H1 (cell line): ENCODE data around the gene CTCF. TPM values are rescaled to one million over a fixed set of nuclear protein-coding genes. Genes with fewer than 3 reads are reported as not detected.

ENCODE experiments used
- EGR1 ChIP-seq: IDR thresholded peaks from 2 replicates; pipeline ENCODE4 v1.6.1; 2011; ENCODE audit warnings: low read depth, low read length, borderline replicate concordance
- FOSL1 ChIP-seq: IDR thresholded peaks from 2 replicates; pipeline ENCODE4 v1.6.1; 2011; ENCODE audit warnings: mild to moderate bottlenecking, low read depth, low read length, moderate library complexity; ENCODE audit not compliant: insufficient read depth
- GABPA ChIP-seq: IDR thresholded peaks from 2 replicates; pipeline ENCODE4 v1.6.1; 2011; ENCODE audit warnings: mild to moderate bottlenecking, low read length, moderate library complexity, borderline replicate concordance; ENCODE audit not compliant: insufficient read depth
- HDAC6 ChIP-seq: IDR thresholded peaks from one replicate; pipeline ENCODE4 v1.7.1; 2012; ENCODE audit warnings: low read depth, mild to moderate bottlenecking, inconsistent platforms, low read length, moderate library complexity
- JUN ChIP-seq: IDR thresholded peaks from 2 replicates; pipeline ENCODE4 v1.6.1; 2011; ENCODE audit warnings: low read depth, mild to moderate bottlenecking, improper control_type of control experiment, low read length
- KDM1A ChIP-seq: fragments of 200-600, 300-600 bp; sonication (generic); IDR thresholded peaks from 2 replicates; pipeline ENCODE4 v1.7.1; 2016; ENCODE audit warnings: mild to moderate bottlenecking, low read length, borderline replicate concordance
- POLR2A ChIP-seq, 2 experiments: IDR thresholded peaks; 1 replicate in 1 of 2; 2 replicates in 1 of 2; pipeline ENCODE4 v1.6.1; 2011; ENCODE audit warnings: low read depth in 2 of 2, low read length in 2 of 2, mild to moderate bottlenecking in 2 of 2; ENCODE audit errors: control extremely low read depth in 1 of 2
- POLR2AphosphoS5 ChIP-seq: IDR thresholded peaks from 2 replicates; pipeline ENCODE4 v1.6.1; 2011; ENCODE audit warnings: low read depth, low read length
- RBBP5 ChIP-seq: IDR thresholded peaks from 2 replicates; pipeline ENCODE4 v1.7.1; 2012; ENCODE audit warnings: low read depth, mild to moderate bottlenecking, inconsistent platforms, low read length, moderate library complexity, borderline replicate concordance
- RXRA ChIP-seq: IDR thresholded peaks from 2 replicates; pipeline ENCODE4 v1.6.1; 2011; ENCODE audit warnings: low read depth, mild to moderate bottlenecking, low read length, moderate library complexity; ENCODE audit not compliant: insufficient read depth
- SAP30 ChIP-seq: fragments of 300-600 bp; sonication (generic); IDR thresholded peaks from 2 replicates; pipeline ENCODE4 v1.7.1; 2012; ENCODE audit warnings: low read length, moderate library complexity, mild to moderate bottlenecking, inconsistent platforms; ENCODE audit not compliant: insufficient read depth, insufficient replicate concordance
- SIRT6 ChIP-seq: IDR thresholded peaks from one replicate; pipeline ENCODE4 v1.7.1; 2012; ENCODE audit warnings: low read length, inconsistent platforms
- SP2 ChIP-seq: IDR thresholded peaks from 2 replicates; pipeline ENCODE4 v1.6.1; 2012; ENCODE audit warnings: mild to moderate bottlenecking, low read length, inconsistent platforms
- SP4 ChIP-seq: IDR thresholded peaks from 2 replicates; pipeline ENCODE4 v1.6.1; 2012; ENCODE audit warnings: low read length, inconsistent platforms
- SRF ChIP-seq: IDR thresholded peaks from 2 replicates; pipeline ENCODE4 v1.6.1; 2011; ENCODE audit warnings: mild to moderate bottlenecking, low read depth, low read length, moderate library complexity
- TAF1 ChIP-seq: IDR thresholded peaks from 2 replicates; pipeline ENCODE4 v1.6.1; 2011; ENCODE audit warnings: mild to moderate bottlenecking, low read depth, low read length
- TEAD4 ChIP-seq: IDR thresholded peaks from 2 replicates; pipeline ENCODE4 v1.6.1; 2012; ENCODE audit warnings: low read depth, low read length, inconsistent platforms, mixed read lengths
- ZNF274 ChIP-seq: IDR thresholded peaks from 2 replicates; pipeline ENCODE4 v1.7.0; 2012; ENCODE audit warnings: low read length, borderline replicate concordance; ENCODE audit errors: extremely low read depth
- polyA plus RNA-seq, 7 experiments: library from polyadenylated mRNA; depleted of rRNA in 3 of 7; stranded (reverse) in 5 of 7; unstranded in 2 of 7; fragments of >200 nt in 5 of 7; fragments of 200-250 nt in 2 of 7; gene quantifications; 1 replicate in 5 of 7; 2 replicates in 1 of 7; 4 replicates in 1 of 7; pipeline versions ENCODE4 v1.2.1 to v1.2.3, GENCODE V29; 2011 to 2013; ENCODE audit warnings: missing spikeins in 2 of 7, mixed read lengths in 2 of 7
- total RNA-seq: library from RNA; stranded (reverse); fragmentation: NEBNext Ultra II Directional; extraction: Animal tissue kit (Norgen Biotek cat#: 25700); gene quantifications from 2 replicates; pipeline ENCODE4 v1.2.1, GENCODE V29; 2021
- TF ChIP-seq, protein P1 (sequence below): IDR thresholded peaks from 2 replicates; pipeline ENCODE4 v1.6.1; 2011; ENCODE audit warnings: low read depth, mild to moderate bottlenecking, low read length; ENCODE audit not compliant: insufficient read depth
- TF ChIP-seq, protein P2 (sequence below): IDR thresholded peaks from 2 replicates; pipeline ENCODE4 v1.6.1; 2012; ENCODE audit warnings: low read length, inconsistent platforms
- TF ChIP-seq, protein P3 (sequence below), 3 experiments: IDR thresholded peaks; 1 replicate in 2 of 3; 2 replicates in 1 of 3; pipeline versions ENCODE4 v1.5.1 to v1.6.1; 2011; ENCODE audit warnings: low read length in 3 of 3, mild to moderate bottlenecking in 3 of 3, inconsistent platforms in 2 of 3, low read depth in 1 of 3, moderate library complexity in 1 of 3; ENCODE audit not compliant: insufficient read depth in 1 of 3; ENCODE audit errors: control extremely low read depth in 1 of 3

CTCF gene
- total and polyA plus RNA-seq, 2 of the 8 experiments (the other 6 are each of a cell fraction or from before 2014, with no cell fraction given), result 32.4 to 66.0 TPM

DNA sequence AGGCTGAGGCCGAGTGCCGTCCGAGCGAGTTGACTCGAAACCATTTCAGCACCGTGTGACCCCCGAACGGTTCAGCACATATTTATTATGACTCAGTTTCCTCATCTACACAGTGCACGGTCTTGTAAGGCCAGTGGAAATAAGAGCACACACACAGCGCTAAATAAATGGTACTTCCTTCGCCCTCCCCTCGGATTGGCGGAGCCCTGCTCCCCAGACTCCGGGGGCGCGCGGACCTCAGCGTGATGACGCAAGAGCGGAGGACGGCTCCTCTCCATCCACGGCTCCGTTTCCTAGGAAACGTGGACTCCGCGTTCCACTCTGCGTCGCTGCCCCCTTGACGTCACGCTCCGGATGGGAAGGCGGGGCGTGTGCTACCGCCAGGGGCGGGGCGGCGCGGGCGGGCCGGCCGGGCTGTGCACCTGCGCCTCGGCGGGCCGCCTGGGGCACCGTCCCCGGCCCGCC lies 98.3 kb downstream of the CTCF start, which contains the start of gene PARD6A (continued):
- TF ChIP-seq HDAC6 (no peak), SIRT6 (no peak), RXRA (no peak), FOSL1 (no peak), SAP30 (no peak), JUN (no peak), EGR1 (peak; percentile 56; the same call in 1 of the 2 replicates), TAF1 (no peak; the same call in 1 of the 2 replicates), ZNF274 (no peak), RBBP5 (0 out of 2 replicates have a peak, but pooled peaks have one; percentile 61), POLR2A (IDR thresholded peaks at IDR 0.05; ENCODE audit: control extremely low read depth in 1 of 2, low read depth in 2 of 2, low read length in 2 of 2) (peak in 1 of 2 experiments; percentile 16; a peak in 1 of 3 replicates), KDM1A (no peak), SP4 (no peak), GABPA (no peak), SRF (peak; percentile 64; the same call in 1 of the 2 replicates), SP2 (no peak), TEAD4 (peak; percentile 62), POLR2AphosphoS5 (peak; percentile 27; the same call in 1 of the 2 replicates)
- TF ChIP-seq, protein P1, sequence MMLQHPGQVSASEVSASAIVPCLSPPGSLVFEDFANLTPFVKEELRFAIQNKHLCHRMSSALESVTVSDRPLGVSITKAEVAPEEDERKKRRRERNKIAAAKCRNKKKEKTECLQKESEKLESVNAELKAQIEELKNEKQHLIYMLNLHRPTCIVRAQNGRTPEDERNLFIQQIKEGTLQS, result peak; percentile 80
- TF ChIP-seq, protein P2, sequence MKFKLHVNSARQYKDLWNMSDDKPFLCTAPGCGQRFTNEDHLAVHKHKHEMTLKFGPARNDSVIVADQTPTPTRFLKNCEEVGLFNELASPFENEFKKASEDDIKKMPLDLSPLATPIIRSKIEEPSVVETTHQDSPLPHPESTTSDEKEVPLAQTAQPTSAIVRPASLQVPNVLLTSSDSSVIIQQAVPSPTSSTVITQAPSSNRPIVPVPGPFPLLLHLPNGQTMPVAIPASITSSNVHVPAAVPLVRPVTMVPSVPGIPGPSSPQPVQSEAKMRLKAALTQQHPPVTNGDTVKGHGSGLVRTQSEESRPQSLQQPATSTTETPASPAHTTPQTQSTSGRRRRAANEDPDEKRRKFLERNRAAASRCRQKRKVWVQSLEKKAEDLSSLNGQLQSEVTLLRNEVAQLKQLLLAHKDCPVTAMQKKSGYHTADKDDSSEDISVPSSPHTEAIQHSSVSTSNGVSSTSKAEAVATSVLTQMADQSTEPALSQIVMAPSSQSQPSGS, result peak; percentile 86
- TF ChIP-seq, protein P3, sequence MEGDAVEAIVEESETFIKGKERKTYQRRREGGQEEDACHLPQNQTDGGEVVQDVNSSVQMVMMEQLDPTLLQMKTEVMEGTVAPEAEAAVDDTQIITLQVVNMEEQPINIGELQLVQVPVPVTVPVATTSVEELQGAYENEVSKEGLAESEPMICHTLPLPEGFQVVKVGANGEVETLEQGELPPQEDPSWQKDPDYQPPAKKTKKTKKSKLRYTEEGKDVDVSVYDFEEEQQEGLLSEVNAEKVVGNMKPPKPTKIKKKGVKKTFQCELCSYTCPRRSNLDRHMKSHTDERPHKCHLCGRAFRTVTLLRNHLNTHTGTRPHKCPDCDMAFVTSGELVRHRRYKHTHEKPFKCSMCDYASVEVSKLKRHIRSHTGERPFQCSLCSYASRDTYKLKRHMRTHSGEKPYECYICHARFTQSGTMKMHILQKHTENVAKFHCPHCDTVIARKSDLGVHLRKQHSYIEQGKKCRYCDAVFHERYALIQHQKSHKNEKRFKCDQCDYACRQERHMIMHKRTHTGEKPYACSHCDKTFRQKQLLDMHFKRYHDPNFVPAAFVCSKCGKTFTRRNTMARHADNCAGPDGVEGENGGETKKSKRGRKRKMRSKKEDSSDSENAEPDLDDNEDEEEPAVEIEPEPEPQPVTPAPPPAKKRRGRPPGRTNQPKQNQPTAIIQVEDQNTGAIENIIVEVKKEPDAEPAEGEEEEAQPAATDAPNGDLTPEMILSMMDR (IDR thresholded peaks at IDR 0.05; ENCODE audit: control extremely low read depth in 1 of 3, insufficient read depth in 1 of 3, low read depth in 1 of 3, low read length in 3 of 3), result 0 out of 4 replicates have a peak, but pooled peaks of 1 of the 3 experiments have one; percentile 5
